Esophagus muscularis mucosa (tissue), 3 donors: ENCODE data around the gene THADA.

Experiments
- POLR2A ChIP-seq: fragments of 450-650 bp; IDR thresholded peaks from one replicate; pipeline ENCODE4 v1.6.1; 2017; ENCODE audit warnings: antibody characterized with exemption, moderate library complexity, mild to moderate bottlenecking, low read depth
- TF ChIP-seq, protein P1 (sequence below), 3 experiments: fragments of 200-600 bp in 2 of 3; fragments of 450-650 bp in 1 of 3; sonication (generic) in 2 of 3; IDR thresholded peaks; one replicate each; pipeline ENCODE4 v1.5.1; 2017 to 2019; ENCODE audit warnings: antibody characterized with exemption in 3 of 3, mild to moderate bottlenecking in 2 of 3, moderate library complexity in 1 of 3

DNA sequence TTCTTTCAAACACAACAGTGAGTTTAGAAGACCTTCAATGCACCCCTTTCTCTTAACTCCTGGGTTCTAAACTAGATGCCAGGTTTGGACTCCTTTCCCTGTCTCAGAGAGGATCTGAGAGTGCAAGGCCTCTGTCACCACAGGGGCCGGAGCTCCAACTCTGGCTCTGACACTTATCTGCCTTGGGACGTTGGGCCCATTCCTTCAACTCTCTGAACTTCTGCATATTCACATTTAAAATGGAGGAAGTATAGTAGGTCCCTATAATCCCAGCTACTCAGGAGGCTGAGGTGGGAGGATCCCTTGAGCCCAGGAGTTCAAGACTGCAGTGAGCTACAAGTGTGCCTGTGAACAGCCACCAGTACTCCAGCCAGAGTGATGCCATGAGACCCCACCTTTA lies 325.4 kb downstream of the THADA start:
- TF ChIP-seq, protein P1, sequence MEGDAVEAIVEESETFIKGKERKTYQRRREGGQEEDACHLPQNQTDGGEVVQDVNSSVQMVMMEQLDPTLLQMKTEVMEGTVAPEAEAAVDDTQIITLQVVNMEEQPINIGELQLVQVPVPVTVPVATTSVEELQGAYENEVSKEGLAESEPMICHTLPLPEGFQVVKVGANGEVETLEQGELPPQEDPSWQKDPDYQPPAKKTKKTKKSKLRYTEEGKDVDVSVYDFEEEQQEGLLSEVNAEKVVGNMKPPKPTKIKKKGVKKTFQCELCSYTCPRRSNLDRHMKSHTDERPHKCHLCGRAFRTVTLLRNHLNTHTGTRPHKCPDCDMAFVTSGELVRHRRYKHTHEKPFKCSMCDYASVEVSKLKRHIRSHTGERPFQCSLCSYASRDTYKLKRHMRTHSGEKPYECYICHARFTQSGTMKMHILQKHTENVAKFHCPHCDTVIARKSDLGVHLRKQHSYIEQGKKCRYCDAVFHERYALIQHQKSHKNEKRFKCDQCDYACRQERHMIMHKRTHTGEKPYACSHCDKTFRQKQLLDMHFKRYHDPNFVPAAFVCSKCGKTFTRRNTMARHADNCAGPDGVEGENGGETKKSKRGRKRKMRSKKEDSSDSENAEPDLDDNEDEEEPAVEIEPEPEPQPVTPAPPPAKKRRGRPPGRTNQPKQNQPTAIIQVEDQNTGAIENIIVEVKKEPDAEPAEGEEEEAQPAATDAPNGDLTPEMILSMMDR (IDR thresholded peaks at IDR 0.05) = no peak
- no peak for TF ChIP-seq POLR2A
